ENCODE data around the gene FOXP4.

- TF ChIP-seq CTCF (conservative IDR thresholded peaks at IDR 0.05), result no peak
- TF ChIP-seq ZFX (IDR thresholded peaks at IDR 0.05), result no peak
These were observed 75.6 kb downstream of the FOXP4 start for GRCh38 chr6:41621802-41622201.
